ENCODE data around the gene TMEM37.

The TMEM37 gene

DNA sequence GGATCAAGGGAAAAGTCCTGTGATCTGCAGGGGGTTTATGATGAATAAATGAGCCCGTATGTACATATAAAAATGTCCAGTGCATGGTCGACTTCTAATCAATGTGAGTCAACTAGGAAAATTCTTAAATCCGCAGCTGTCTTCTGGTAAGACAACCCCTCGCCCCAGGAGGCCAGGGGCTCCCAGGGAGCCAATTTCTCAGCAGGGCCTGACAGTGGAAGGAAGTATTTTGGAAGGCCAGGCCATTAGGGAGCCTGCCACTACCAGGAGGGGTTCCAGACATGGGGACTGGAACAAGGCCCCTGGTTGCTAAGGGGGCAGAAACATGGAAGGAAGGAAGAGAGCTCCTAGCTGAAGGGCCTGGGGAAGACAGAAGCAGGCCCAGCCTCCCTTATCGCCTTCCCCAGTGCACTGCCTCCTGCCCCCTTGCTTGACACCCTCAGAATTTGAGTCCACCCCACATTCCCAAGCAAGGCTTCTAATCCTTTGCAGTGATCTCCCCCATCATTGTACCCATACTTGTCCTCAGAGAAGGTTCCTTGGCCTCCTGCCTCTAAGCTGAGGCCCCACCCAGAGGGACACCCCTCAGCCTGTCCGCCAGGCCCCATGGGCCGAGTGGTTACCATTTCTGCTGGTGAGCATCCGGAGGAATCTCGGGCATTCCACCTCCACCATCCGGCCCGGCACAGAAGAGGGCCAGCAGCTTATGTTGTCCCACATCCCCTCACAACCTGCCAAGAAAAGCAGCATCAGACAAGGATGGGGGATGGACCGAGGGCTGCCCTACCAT, 46.7 kb downstream of the TMEM37 start:
- DNase-seq (ENCODE audit: low spot score), result no peak

GRCh38 chr2:119478978-119479295, 47.3 kb downstream of the TMEM37 start:
- DNase-seq (ENCODE audit: low spot score), result no peak

DNA sequence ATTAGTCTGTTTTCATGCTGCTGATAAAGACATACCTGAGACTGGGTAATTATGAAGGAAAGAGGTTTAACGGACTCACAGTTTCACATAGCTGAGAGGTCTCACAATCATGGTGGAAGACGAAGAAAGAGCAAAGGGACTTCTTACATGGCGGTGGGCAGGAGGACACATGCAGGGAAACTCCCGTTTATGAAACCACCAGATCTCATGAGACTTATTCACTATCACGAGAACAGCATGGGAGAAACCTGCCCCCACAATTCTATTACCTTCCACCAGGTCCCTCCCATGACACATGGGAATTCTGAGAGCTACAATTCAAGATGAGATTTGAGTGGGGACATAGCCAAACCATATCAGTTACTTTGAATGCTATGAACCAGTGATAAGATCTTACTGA, 48.5 kb downstream of the TMEM37 start:
- no peak for DNase-seq (ENCODE audit: low spot score)

DNA sequence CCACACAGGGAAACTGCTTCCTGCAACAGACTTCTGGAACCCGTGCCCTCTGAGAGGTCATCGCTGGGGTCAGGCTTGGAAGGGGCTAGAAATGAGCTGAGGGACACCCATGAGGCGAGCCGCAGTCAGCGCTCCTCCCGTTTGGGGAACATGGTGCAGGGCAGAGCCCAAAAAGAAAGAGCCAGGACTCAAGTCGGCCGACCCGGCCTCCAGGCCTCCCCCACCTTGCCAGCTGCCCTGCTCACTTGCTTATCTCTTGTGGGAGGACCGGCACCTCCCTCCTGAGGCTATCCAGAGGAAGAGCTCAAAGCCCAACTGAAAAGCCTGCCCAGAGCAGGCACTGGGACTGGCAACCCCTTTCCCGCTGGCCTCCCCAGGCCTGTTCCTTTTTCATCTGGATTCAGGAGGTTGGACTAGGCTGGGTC, 49.1 kb downstream of the TMEM37 start:
- no peak for DNase-seq (ENCODE audit: low spot score)

DNA sequence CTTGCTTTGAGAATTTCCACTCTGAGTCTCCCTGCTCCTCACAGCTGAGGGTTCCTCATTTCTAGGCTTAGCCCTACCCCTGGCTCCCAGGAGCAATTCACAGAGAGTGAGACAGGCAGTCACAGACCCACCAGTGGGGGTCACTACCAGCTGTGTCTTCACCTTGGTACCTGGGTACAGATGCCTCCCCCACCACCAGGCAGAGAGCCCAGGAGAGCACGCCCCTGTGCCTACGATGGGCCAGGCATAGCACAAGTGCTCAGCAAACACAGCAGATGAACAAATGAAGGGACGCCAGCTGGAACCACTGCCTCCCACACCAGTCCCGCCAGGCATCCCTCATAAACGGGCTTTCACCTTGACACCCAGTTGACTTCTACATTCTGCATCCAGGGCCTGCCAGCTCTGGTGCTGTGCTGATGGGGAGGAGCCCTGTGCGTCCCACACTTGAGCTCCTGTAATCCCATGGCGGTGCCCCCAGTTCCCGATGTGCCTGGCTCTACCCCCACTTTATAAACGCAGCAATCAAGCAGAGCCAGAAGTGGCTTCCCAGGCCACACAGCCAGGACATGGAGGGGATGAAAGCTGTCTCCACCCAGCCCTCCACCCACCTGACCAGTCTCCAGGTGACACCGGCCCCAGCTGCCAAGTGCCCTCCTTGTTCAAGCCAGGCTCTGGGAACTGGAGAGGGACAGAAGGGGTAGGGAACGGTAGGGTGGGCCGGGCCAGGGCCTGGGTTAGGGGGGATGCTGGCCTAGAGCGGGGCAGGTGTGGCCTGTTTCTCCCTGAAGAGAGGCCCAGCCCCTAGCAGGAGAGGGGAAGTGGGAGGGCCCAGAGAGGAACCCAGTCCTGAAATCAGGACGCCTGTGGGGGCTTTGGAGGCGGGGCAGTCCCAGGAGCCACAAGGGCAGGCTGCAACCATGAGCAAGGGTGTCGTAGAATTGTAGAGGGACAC, 50.1 kb downstream of the TMEM37 start:
- DNase-seq (ENCODE audit: low spot score), result no peak

DNA sequence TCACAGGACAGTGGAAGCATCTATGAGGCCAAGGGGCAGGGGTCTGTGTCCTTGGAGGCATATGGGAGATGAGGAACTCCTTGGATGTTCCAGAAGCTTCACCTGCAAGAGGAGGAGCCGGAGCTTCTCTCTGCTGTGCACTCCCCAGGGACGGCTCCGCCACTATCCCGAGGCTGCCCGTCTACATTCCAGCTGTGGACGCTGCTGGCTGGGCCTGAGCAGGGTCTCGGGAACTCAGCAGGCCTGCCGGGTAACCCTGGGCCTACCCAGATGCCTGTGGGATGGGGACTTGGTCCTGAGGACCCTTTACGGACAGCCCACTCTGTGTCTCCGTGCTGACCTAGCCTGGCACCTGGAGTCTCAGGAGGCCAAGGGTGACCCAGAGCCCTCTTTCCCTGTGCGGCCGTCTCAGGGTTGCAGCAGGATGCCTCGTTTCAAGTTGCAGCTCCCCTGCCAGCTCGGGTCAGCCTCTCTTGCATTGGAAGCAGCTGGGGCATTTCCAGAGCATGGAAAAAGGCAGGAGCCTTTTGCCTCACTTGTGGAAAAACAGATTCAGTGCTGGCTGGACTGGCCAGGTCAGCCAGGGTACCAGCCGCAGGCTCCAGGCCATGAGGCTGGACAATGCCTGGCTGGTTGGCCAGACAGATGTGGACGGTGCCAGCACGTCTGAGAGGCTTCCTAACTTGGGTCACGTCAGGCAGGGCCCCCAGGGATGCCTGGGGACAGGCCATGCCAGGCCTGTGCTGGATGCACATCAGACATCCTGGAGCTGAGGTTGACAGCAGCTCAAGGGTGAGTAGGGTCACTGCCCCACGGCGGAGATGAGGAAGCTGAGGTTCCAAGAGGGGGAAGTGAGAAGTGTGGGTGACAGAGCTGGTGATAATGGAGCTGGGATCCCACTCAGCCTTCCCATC, 51.1 kb downstream of the TMEM37 start:
- DNase-seq (ENCODE audit: low spot score), result no peak

- DNase-seq (ENCODE audit: low spot score), result no peak
These were observed 51.7 kb downstream of the TMEM37 start for GRCh38 chr2:119483395-119483753.

GRCh38 chr2:119483896-119484718, 52.5 kb downstream of the TMEM37 start:
- no peak for DNase-seq (ENCODE audit: low spot score)

- no peak for DNase-seq (ENCODE audit: low spot score)
These were observed 53.2 kb downstream of the TMEM37 start for GRCh38 chr2:119484834-119485233.

- DNase-seq (ENCODE audit: low spot score), result no peak
These were observed 53.9 kb downstream of the TMEM37 start for GRCh38 chr2:119485336-119486110.

- no peak for DNase-seq (ENCODE audit: low spot score)
These were observed 54.7 kb downstream of the TMEM37 start for GRCh38 chr2:119486196-119486827.

DNA sequence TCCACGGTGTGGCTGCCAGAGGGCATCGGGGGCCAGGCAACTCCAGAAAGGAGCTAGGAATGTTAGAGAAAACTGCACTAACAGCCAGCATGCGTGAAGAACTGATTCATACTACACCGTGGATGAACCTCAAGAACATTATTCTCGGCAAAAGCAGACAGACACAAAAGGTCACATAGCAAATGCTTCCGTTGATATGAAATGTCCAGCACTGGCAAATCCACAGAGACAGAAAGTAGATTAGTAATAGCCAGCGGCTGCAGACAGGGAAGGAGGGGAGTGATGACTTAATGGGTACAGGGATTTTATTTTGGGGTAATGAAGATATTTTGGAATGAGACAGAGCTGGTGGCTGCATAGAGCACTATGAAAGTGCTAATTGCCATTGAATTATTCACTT, 55.2 kb downstream of the TMEM37 start:
- DNase-seq (ENCODE audit: low spot score), result no peak

DNA sequence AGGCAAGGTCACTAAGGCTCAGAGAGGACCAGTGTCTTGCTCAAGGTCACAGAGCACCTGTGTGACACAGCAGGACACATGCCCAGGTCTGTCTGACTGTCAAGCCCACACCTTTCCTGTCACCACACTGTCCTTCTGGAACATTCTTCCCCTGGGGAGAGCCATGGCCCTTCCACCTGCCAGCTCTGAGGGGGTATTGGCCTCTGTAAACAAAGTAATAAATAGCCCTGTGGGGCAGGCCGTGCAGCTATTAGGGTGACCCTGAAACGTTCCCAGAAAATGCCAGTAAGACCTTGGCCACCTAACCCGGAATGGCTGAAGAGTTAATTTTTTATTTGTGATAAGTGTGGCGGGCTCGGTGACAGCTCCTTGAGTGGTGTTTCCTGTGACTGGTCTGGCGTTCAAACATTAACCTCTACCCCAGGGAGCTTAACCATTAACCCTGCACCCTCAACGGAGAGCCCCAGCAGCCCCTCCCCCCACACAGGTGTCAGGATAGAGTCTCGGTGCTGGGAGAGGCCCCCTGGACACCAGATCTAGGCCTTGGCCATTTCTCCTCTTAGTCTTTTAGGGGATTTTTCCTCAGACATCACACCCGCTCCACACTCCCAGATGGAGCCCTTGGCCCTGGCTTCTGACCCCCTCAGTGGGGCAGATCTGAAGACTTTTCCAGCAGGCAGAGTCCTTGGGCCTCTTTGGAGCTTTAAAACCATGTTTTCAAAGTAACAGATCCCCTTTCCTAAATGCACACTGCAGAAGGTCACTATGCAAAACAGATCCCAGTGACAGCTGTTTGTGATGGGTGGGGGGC, 56.0 kb downstream of the TMEM37 start:
- DNase-seq (ENCODE audit: low spot score), result no peak
